IPS-20b (cell line): ENCODE measurements around the gene CRTAC1.

ENCODE experiments used
- H3K27ac ChIP-seq: one replicate; pipeline ENCODE4 v1.5.1; 2013; ENCODE audit warnings: low read length
- H3K27me3 ChIP-seq: 2 replicates; pipeline ENCODE4 v1.6.1; 2013; ENCODE audit warnings: mild to moderate bottlenecking, low read length, inconsistent platforms; ENCODE audit not compliant: insufficient read depth
- H3K36me3 ChIP-seq: 2 replicates; pipeline ENCODE4 v1.6.1; 2013; ENCODE audit warnings: low read depth, mild to moderate bottlenecking, inconsistent platforms, low read length, moderate library complexity; ENCODE audit not compliant: insufficient read depth
- H3K4me1 ChIP-seq: 2 replicates; pipeline ENCODE4 v1.6.1; 2013; ENCODE audit warnings: mild to moderate bottlenecking, control low read depth, inconsistent platforms, low read length, moderate library complexity; ENCODE audit not compliant: insufficient read depth
- H3K4me3 ChIP-seq: 2 replicates; pipeline ENCODE4 v1.5.1; 2013; ENCODE audit warnings: mild to moderate bottlenecking, low read length, inconsistent platforms
- H3K9ac ChIP-seq: 2 replicates; pipeline ENCODE4 v1.6.1; 2013; ENCODE audit warnings: low read depth, mild to moderate bottlenecking, inconsistent platforms, low read length, moderate library complexity
- H3K9me3 ChIP-seq: 2 replicates; pipeline ENCODE4 v1.6.1; 2013; ENCODE audit warnings: mild to moderate bottlenecking, low read depth, low read length, inconsistent platforms; ENCODE audit not compliant: insufficient read depth

CRTAC1 gene

DNA sequence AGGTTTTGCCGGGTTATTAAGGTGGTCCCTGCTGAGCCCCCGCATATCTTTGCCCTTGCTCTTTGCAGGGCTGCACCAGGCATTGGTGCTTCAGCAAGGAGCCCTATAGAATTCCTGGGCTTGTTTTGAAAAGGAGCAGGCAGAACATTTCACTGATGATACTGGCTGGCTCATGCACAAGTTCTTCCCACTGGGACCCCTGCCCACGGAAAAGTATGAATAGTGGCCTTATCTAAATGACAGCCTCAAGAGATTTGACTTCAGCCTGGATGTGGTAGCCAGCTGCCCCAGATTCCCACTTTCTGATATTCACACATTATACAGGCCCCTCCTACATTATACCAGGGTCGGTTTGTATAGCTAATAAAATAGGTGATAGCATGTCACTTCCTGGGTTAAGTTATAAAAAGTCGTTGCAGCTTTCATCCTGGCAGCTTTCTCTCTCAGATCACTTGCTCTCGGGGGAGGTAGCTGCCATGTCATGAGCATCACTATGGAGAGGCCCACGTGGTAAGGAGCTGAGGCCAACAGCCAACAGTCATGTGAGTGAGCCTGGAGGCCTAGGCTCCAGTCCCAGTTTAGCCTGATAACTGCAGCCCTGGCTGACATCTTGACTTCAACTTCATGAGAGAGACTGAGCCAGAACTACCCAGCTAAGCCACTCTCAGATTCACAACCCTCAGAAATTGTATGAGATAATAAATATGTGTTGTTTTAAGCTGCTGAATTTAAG lies 16.8 kb upstream of the CRTAC1 start:
- Histone ChIP-seq H3K27me3 (peaks cover 37% of the 10 kb centered on the region), H3K4me1 (no peaks in the 10 kb centered on the region), H3K36me3 (no peaks in the 10 kb centered on the region), H3K9me3 (no peaks in the 10 kb centered on the region), H3K9ac (no peak overlapping the region), H3K4me3 (no peak overlapping the region), H3K27ac (no peak overlapping the region)

DNA sequence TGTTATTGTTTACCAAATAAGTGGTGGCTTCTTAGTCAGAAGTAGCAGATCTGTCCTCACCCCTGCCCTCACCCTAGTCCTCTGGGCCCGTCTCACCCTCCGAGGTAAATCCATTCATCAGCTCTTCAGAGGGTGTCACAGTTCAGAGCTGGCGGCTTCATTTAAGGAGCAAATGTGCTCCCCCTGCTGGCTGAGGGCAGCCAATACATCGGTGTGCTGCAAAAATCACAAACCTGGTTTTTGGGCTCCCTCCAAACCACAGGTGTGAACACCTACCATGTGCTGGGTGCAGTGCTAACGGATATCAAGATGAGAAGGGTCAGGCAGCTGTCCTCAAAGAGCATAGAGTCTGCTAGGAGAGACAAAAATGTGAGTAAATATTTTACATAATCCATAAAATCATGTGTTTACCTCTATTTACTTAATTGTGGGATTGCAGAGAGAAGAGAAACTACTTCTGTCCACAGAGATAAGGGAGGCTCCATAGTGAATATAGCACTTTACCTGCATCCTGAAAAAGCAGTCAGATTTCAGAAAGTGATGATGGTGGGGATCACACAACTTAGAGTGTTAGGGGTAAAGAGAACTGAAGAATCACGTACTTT lies 15.5 kb upstream of the CRTAC1 start:
- Histone ChIP-seq H3K9me3 (no peaks in the 10 kb centered on the region), H3K4me3 (no peak overlapping the region), H3K4me1 (no peaks in the 10 kb centered on the region), H3K36me3 (no peaks in the 10 kb centered on the region), H3K27ac (no peak overlapping the region), H3K27me3 (peaks cover 42% of the 10 kb centered on the region), H3K9ac (no peak overlapping the region)

DNA sequence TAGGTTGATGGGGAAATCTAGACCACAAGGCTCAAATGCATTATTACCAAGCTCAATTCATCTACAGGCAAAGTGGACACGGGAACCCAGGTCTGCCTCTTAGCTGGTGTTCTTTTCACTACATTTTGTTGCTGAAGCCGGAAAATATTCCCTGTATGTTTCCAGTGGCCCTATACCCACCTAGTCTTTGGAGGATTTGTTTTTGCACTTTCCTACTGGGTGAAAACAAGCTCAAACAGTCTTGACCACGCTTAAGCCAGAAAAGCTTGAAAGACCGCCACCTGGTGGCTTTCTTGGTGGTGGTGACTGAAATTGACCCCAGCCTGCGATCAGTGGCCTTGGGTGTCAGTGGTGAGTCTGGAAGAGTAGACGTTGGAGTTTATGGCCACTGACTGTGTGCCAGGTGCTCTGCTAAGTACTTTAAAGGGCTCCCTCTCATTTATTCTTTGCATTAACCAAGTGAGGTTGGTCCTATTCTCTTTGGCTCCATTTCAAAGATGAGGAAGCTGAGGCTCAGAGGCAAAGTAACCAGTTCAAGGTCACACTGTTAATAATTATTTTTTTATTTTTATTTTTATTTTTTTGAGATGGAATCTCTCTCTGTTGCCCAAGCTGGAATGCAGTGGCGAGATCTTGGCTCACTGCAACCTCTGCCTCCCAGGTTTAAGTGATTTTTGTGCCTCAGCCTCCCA lies 11.1 kb upstream of the CRTAC1 start:
- Histone ChIP-seq H3K9ac (no peak overlapping the region), H3K4me3 (no peak overlapping the region), H3K27me3 (peaks cover 85% of the 10 kb centered on the region), H3K4me1 (peaks cover 3% of the 10 kb centered on the region; the same call in 1 of the 2 replicates), H3K27ac (no peak overlapping the region), H3K36me3 (no peaks in the 10 kb centered on the region), H3K9me3 (no peaks in the 10 kb centered on the region)

DNA sequence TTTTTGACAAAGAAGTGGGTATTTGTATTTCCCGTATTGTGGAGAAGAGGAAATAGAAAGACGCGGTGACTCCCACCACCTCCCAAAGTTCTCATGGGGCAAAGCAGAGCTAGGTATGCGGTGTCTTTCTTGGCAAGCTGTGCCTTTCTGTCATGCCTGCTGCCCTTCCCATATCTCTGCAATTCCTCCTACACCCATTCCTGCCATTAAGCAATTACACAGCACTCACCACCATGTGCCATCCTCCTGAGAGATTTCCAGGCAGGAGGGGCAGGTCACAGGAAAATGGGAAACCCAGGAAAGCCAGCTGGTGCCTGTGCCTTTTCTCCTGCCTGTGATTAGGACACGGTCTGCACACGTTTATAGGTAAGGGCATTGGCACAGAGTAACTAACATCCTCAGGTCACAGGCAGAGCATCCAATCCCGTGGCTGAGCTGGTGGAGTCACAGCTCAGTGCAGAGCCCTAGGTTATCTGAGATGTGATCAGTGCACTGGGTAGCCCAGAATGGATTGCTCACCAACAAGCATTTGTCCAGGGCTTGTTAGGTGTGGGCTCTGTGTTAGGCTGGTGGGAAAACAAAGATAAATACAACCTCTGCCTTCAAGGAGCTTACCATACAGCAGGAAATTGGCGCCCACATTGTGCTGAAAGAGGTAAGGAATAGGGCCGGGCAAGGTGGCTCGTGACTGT lies 9.4 kb upstream of the CRTAC1 start:
- Histone ChIP-seq H3K36me3 (no peaks in the 10 kb centered on the region), H3K4me1 (peaks cover 3% of the 10 kb centered on the region; the same call in 1 of the 2 replicates), H3K4me3 (no peak overlapping the region), H3K27me3 (peaks cover 85% of the 10 kb centered on the region), H3K9me3 (no peaks in the 10 kb centered on the region), H3K9ac (no peak overlapping the region), H3K27ac (no peak overlapping the region)

DNA sequence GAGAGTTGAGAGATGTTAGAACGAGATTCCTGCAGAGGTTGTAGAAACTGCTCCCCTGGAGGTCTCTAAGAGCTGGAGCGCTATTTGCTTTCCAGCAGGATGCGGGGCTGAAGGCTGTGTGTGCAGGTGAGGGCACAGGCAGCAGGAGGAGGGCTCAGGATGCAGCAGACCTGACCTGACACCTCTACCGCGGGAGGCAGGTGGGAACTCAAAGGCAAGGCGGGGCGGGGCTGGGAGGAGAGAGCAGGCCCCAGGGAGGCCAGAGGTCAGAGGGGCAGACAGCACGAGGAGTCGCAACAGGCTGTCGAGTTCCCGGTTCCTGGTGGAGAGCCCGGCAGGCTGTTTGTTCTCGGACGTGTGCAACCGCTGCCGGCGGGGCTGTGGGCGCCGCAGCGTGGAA lies 7.9 kb upstream of the CRTAC1 start:
- Histone ChIP-seq H3K9me3 (no peaks in the 10 kb centered on the region), H3K4me1 (peaks cover 3% of the 10 kb centered on the region; the same call in 1 of the 2 replicates), H3K36me3 (no peaks in the 10 kb centered on the region), H3K9ac (no peak overlapping the region), H3K27ac (no peak overlapping the region), H3K4me3 (no peak overlapping the region), H3K27me3 (peaks cover 85% of the 10 kb centered on the region)

DNA sequence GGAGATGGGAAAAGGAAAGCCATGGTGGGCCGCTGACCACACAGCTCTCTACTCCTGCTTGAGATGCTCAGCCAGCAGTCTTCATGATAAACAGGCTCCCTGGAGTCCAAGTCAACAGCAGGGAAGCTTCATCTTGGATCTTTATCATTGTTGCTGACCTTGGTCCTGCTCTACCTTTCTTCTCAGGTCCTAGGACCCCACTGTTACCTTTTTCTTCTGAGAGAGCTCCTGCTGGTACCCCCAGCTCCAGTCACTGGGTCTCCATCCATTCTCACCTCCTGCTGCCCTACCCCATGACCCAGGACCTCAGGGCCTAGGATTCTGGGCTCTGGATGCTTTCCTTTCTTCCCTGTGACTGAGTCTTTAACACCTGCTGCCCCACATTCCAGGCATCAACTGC lies 5.2 kb upstream of the CRTAC1 start:
- Histone ChIP-seq H3K4me3 (no peak overlapping the region), H3K36me3 (no peaks in the 10 kb centered on the region), H3K4me1 (peaks cover 3% of the 10 kb centered on the region; the same call in 1 of the 2 replicates), H3K9ac (no peak overlapping the region), H3K27me3 (peaks cover 98% of the 10 kb centered on the region), H3K9me3 (no peaks in the 10 kb centered on the region), H3K27ac (no peak overlapping the region)

DNA sequence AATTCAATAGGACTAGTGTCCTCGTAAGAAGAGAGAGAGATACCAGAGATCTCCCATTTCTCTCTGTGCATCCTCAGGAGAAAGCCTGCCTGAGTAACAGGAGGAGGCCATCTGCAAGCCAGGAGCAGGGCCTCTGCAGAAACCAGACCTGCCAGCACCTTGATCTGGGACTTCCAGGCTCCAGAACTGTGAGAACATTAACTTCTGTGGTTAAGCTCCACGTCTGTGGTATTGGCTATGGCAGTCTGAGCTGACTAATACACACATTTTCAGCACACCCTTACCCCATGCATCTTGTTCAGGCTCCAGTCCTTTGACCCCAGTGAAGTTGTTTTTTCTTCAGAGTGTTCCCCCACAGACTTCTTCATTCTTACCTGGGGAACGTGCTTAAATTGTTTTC lies 3.1 kb upstream of the CRTAC1 start:
- H3K4me3 ChIP-seq: no peak overlapping the region
- H3K27me3 ChIP-seq: peaks cover 96% of the 10 kb centered on the region
- H3K27ac ChIP-seq: no peak overlapping the region
- H3K4me1 ChIP-seq: peaks cover 6% of the 10 kb centered on the region; the same call in 1 of the 2 replicates
- H3K9me3 ChIP-seq: no peaks in the 10 kb centered on the region
- H3K36me3 ChIP-seq: no peaks in the 10 kb centered on the region
- H3K9ac ChIP-seq: no peak overlapping the region

DNA sequence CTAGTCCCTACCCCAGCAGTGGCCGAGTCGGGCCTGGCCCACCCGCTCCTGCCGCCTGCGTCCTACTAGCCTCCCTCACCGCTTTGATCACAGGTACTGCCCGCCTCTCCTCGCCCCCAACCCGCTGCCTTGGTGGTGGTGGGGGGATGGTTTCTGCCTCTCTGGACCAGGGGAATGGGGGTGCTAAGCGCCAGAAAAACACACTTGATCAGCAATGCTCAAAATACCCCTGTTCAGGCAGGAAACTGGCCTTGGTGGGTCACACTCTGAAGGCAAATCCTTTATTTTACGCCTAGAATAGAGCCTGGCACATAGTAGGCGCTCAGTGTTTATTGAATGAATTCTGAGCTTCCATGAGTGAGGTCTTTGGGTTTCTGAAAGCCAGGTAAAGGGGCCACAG lies 1.0 kb upstream of the CRTAC1 start:
- Histone ChIP-seq H3K9ac (no peak overlapping the region), H3K4me1 (0 out of 2 replicates have a peak, but pooled peaks cover 4% of the 10 kb centered on the region), H3K27me3 (peaks cover 93% of the 10 kb centered on the region), H3K9me3 (no peaks in the 10 kb centered on the region), H3K27ac (no peak overlapping the region), H3K4me3 (peak overlapping the region; percentile 62; the same call in 1 of the 2 replicates), H3K36me3 (no peaks in the 10 kb centered on the region)

DNA sequence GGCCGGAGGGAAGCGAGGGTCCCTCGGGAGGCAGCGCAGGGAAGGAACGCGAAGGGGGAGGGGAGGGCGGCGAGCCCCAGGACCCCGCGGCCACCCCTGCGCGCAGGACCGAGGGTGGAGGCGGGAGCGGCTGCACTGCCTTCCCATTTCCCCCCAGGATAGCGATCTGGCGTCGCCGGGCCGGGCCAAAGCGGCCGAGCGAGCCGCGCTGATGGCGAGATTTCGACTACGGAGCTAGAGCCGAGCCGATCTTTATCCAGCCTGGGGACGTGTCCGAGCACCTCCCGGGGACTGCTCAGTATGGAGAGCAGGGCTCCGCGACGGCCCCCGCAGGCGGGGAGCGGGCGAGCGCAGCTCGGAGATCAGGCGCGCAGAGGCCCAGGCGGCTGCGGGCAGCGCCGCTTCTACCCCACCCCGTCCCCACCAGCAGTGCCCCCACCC lies 590 bp upstream of the CRTAC1 start:
- peaks cover 92% of the 10 kb centered on the region for H3K27me3 ChIP-seq
- no peak overlapping the region for H3K27ac ChIP-seq
- H3K9me3 ChIP-seq: no peaks in the 10 kb centered on the region
- H3K4me1 ChIP-seq: 0 out of 2 replicates have a peak, but pooled peaks cover 4% of the 10 kb centered on the region
- peak overlapping the region; percentile 62; the same call in 1 of the 2 replicates for H3K4me3 ChIP-seq
- H3K36me3 ChIP-seq: no peaks in the 10 kb centered on the region
- H3K9ac ChIP-seq: no peak overlapping the region

DNA sequence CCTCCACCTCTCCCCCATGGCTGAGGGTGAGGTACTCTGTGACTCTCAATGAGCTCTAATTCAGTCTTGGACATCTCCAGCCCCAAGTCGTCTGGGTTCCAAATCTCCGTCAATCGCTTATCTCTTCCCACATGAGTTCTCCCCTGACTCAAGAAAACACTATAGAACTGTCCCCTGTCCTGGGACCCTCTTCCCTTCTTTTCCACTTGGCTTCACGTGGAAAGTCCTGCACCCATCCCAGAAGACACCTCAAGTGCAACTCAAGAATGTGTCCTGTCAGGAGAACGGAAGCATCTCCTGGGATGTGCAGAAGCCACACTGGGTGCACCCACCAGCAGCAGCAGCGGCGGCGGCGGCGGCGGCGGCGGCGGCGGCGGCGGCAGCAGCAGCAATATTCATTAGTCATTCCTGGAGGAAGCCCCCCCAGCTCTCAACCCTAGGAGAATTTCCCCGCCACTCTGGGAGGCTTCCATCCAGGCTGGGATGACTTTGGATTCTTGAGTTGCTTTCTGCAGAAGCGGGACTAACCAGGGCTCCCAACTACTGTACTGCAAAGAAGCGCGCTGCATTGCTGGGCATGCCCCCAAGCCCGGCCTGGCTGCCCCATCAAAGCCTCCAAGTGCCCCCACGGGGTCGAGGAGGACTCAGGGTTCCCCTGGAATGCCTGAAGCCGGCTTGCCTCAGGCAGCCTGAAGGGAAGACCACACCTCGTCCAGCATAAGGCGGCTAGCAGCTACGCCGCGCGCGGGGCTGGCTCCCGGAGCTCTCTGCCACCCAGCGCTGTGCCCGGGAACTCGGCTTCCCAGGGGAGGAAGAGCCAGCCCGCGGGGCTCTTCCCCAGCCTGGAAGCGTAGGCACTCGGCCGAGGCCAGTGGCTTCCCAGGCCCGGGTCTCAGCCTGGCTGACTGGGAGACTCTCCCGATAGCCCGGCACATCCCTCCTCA lies 1.0 kb downstream of the CRTAC1 start:
- H3K9ac ChIP-seq: no peak overlapping the region
- H3K4me3 ChIP-seq: peak overlapping the region; percentile 62
- no peak overlapping the region for H3K27ac ChIP-seq
- H3K4me1 ChIP-seq: 0 out of 2 replicates have a peak, but pooled peaks cover 4% of the 10 kb centered on the region
- no peaks in the 10 kb centered on the region for H3K9me3 ChIP-seq
- H3K36me3 ChIP-seq: no peaks in the 10 kb centered on the region
- peaks cover 87% of the 10 kb centered on the region for H3K27me3 ChIP-seq
